GM12878 (cell line): ENCODE measurements around the gene LRRC45. TPM values are rescaled to one million over a fixed set of nuclear protein-coding genes. Genes with fewer than 3 reads are reported as not detected.

Experiments used
- ATAC-seq: fragments of 200-7000 bp; cut with Tn5 transposase; 3 replicates; pipeline ENCODE4 v1.9.1; 2020; ENCODE audit warnings: mild to moderate bottlenecking, moderate library complexity
- BruUV-seq: library from RNA; stranded (reverse); fragments of 400-500 nt; replicated peaks from 2 replicates; lab custom pipeline; 2021; lab: Mats Ljungman, UMichigan
- CTCF ChIA-PET: fragments of 300-600 bp; sonication (Branson Sonifier 250); formaldehyde crosslinking; extraction: SDS; loops from one replicate; lab custom pipeline; 2021; ENCODE audit warnings: inconsistent platforms; lab: Yijun Ruan, JAX
- POLR2A ChIA-PET: fragments of 350-600 bp; formaldehyde crosslinking; extraction: SDS; loops from one replicate; lab custom pipeline; 2021; ENCODE audit warnings: inconsistent platforms; lab: Charles Lee
- RAD21 ChIA-PET: fragments of 300-600 bp; sonication (Branson Sonifier 250); formaldehyde crosslinking; loops from one replicate; lab custom pipeline; 2023; ENCODE audit warnings: antibody characterized with exemption; ENCODE audit not compliant: unreplicated experiment; lab: Charles Lee
- SMC1A ChIA-PET: fragments of 300-600 bp; sonication (Branson Sonifier 250); formaldehyde crosslinking; loops from one replicate; lab custom pipeline; 2023; ENCODE audit not compliant: unreplicated experiment, uncharacterized antibody; lab: Charles Lee
- DNase-seq: peaks from one replicate; pipeline ENCODE4 v3.0.0-alpha.2; 2011; ENCODE audit warnings: low read depth, low spot score
- FAIRE-seq: peaks from 3 replicates; lab custom pipeline; 2011; peaks lifted over from hg19 to GRCh38; lab: Jason Lieb, UNC
- H2AFZ ChIP-seq: 2 replicates; pipeline ENCODE4 v1.6.0; 2011; ENCODE audit warnings: low read depth, low read length, control low read depth; ENCODE audit not compliant: control insufficient read depth
- H3K27ac ChIP-seq: 2 replicates; pipeline ENCODE4 v1.5.1; 2011; ENCODE audit warnings: control low read depth; ENCODE audit not compliant: control insufficient read depth, insufficient read depth
- H3K27me3 ChIP-seq, 2 experiments: replicated peaks in 1 of 2; 2 replicates each; pipeline versions ENCODE4 v1.6.0 to v1.6.1; 2011; ENCODE audit warnings: low read length in 1 of 2; ENCODE audit not compliant: control insufficient read depth in 2 of 2, insufficient read depth in 2 of 2
- H3K36me3 ChIP-seq, 2 experiments: 2 replicates each; pipeline ENCODE4 v1.5.1; 2011; ENCODE audit warnings: low read length in 1 of 2; ENCODE audit not compliant: control insufficient read depth in 2 of 2, insufficient read depth in 2 of 2
- H3K4me1 ChIP-seq: 2 replicates; pipeline ENCODE4 v1.6.1; 2011; ENCODE audit warnings: mild to moderate bottlenecking, low read length, moderate library complexity, mixed read lengths; ENCODE audit not compliant: control insufficient read depth, insufficient read depth
- H3K4me2 ChIP-seq: 2 replicates; pipeline ENCODE4 v1.6.0; 2011; ENCODE audit warnings: control low read depth; ENCODE audit not compliant: control insufficient read depth, insufficient read depth
- H3K4me3 ChIP-seq: fragments of 200-600 bp; sonication (generic); 2 replicates; pipeline ENCODE4 v1.5.1; 2016
- H3K79me2 ChIP-seq: 2 replicates; pipeline ENCODE4 v1.6.0; 2011; ENCODE audit warnings: low read length; ENCODE audit not compliant: control insufficient read depth, insufficient read depth
- H3K9ac ChIP-seq: 2 replicates; pipeline ENCODE4 v1.8.0; 2011; ENCODE audit warnings: low read length, control low read depth, mixed read lengths; ENCODE audit not compliant: control insufficient read depth, insufficient read depth
- H3K9me3 ChIP-seq: replicated peaks from 3 replicates; pipeline ENCODE4 v1.5.1; 2011; ENCODE audit warnings: mild to moderate bottlenecking, low read length; ENCODE audit not compliant: control insufficient read depth, insufficient read depth
- H4K20me1 ChIP-seq: 2 replicates; pipeline ENCODE4 v1.6.0; 2011; ENCODE audit not compliant: control insufficient read depth, insufficient read depth
- BHLHE40 ChIP-seq, 2 experiments: fragments of 450-650 bp in 1 of 2; IDR thresholded peaks; 2 replicates each; pipeline ENCODE4 v1.6.1; 2011 to 2017; ENCODE audit warnings: low read depth in 2 of 2, borderline replicate concordance in 1 of 2, improper control_type of control experiment in 1 of 2, low read length in 1 of 2, mild to moderate bottlenecking in 1 of 2
- CBFB ChIP-seq: IDR thresholded peaks from 2 replicates; pipeline ENCODE4 v1.6.1; 2016; ENCODE audit warnings: antibody characterized with exemption, low read depth
- CBX3 ChIP-seq: fragments of 200-600 bp; sonication (generic); IDR thresholded peaks from 2 replicates; pipeline ENCODE4 v1.6.1; 2016; ENCODE audit warnings: low read depth, borderline replicate concordance
- CEBPB ChIP-seq, 2 experiments: fragments of 150-350 bp in 1 of 2; IDR thresholded peaks; 2 replicates each; pipeline ENCODE4 v1.6.1; 2012 to 2014; ENCODE audit warnings: low read depth in 2 of 2, low read length in 2 of 2, borderline replicate concordance in 1 of 2, inconsistent platforms in 1 of 2
- CREM ChIP-seq: IDR thresholded peaks from 2 replicates; pipeline ENCODE4 v1.6.1; 2014; ENCODE audit warnings: antibody characterized with exemption, low read depth
- HDGF ChIP-seq: fragments of 450-650 bp; IDR thresholded peaks from 2 replicates; pipeline ENCODE4 v1.6.1; 2016; ENCODE audit warnings: antibody characterized with exemption
- NBN ChIP-seq: fragments of 450-650 bp; IDR thresholded peaks from 2 replicates; pipeline ENCODE4 v1.6.1; 2016
- NFYA ChIP-seq: IDR thresholded peaks from 2 replicates; pipeline ENCODE4 v1.6.1; 2011; ENCODE audit warnings: low read depth, mild to moderate bottlenecking, low read length, improper control_type of control experiment, borderline replicate concordance
- POLR2AphosphoS2 ChIP-seq: IDR thresholded peaks from 2 replicates; pipeline ENCODE4 v1.6.1; 2011; ENCODE audit warnings: low read depth, mild to moderate bottlenecking, low read length, improper control_type of control experiment, moderate library complexity
- RBBP5 ChIP-seq: fragments of 200-600 bp; sonication (generic); conservative IDR thresholded peaks from 2 replicates; pipeline ENCODE4 v1.6.1; 2016
- SIX5 ChIP-seq: IDR thresholded peaks from 2 replicates; pipeline ENCODE4 v1.6.1; 2011; ENCODE audit warnings: mild to moderate bottlenecking, low read depth, low read length, moderate library complexity; ENCODE audit not compliant: severe bottlenecking
- ZNF24 ChIP-seq: fragments of 450-650 bp; IDR thresholded peaks from 2 replicates; pipeline ENCODE4 v1.6.1; 2017; ENCODE audit warnings: antibody characterized with exemption, mild to moderate bottlenecking
- WGBS: methylation state at CpG from one replicate; pipeline ENCODE4 v1.1.6; 2016; ENCODE audit warnings: low lambda C conversion rate; ENCODE audit not compliant: insufficient replicate concordance, insufficient coverage; ENCODE audit errors: missing lambda C conversion rate; 5-methylcytosine and 5-hydroxymethylcytosine counted together
- in situ Hi-C: fragments of 300-500 bp; cut with MboI; formaldehyde crosslinking; loops from 9 replicates; pipeline ENCODE4 v1.14.3; 2018; ENCODE audit warnings: mixed read lengths
- intact Hi-C: fragments of 100-400 bp; cut with micrococcal nuclease; formaldehyde crosslinking; loops from one replicate; pipeline ENCODE4 v1.14.2; 2022; ENCODE audit not compliant: unreplicated experiment
- polyA plus RNA-seq, 11 experiments: library from polyadenylated mRNA; depleted of rRNA in 4 of 11; unstranded in 6 of 11; stranded (reverse) in 5 of 11; fragments of >200 nt; fragmentation: Nextera tagmentation in 4 of 11; fragmentation: Illumina TruSeq in 1 of 11; extraction: Ambion mirVana in 4 of 11; extraction: Trizol in 1 of 11; gene quantifications; 1 replicate in 1 of 11; 2 replicates in 10 of 11; pipeline versions ENCODE4 v1.2.1 to v1.2.3, GENCODE V29; 2011 to 2016; ENCODE audit warnings: inconsistent platforms in 2 of 11, missing spikeins in 2 of 11, low read depth in 1 of 11
- total RNA-seq, 4 experiments: library from RNA; depleted of rRNA in 3 of 4; stranded (reverse); fragments of >200 nt in 3 of 4; fragmentation: Illumina TruSeq in 1 of 4; extraction: Trizol in 1 of 4; gene quantifications; 2 replicates each; pipeline versions ENCODE4 v1.2.1 to v1.2.3, GENCODE V29; 2013 to 2021
- TF ChIP-seq, protein P1 (sequence below): IDR thresholded peaks from 2 replicates; pipeline ENCODE4 v1.6.1; 2012; ENCODE audit warnings: low read depth, low read length, improper control_type of control experiment
- TF ChIP-seq, protein P2 (sequence below): IDR thresholded peaks from 2 replicates; pipeline ENCODE4 v1.6.1; 2012; ENCODE audit warnings: low read depth, low read length, improper control_type of control experiment
- TF ChIP-seq, protein P3 (sequence below): IDR thresholded peaks from 2 replicates; pipeline ENCODE4 v1.6.1; 2011; ENCODE audit warnings: low read depth, mild to moderate bottlenecking, low read length, moderate library complexity, borderline replicate concordance; ENCODE audit errors: extremely low read depth

LRRC45 gene
- total and polyA plus RNA-seq, 10 of the 15 experiments (the other 5 are each of a cell fraction or from before 2014, with no cell fraction given) = 0.03 to 27.7 (median 10.4) TPM

DNA sequence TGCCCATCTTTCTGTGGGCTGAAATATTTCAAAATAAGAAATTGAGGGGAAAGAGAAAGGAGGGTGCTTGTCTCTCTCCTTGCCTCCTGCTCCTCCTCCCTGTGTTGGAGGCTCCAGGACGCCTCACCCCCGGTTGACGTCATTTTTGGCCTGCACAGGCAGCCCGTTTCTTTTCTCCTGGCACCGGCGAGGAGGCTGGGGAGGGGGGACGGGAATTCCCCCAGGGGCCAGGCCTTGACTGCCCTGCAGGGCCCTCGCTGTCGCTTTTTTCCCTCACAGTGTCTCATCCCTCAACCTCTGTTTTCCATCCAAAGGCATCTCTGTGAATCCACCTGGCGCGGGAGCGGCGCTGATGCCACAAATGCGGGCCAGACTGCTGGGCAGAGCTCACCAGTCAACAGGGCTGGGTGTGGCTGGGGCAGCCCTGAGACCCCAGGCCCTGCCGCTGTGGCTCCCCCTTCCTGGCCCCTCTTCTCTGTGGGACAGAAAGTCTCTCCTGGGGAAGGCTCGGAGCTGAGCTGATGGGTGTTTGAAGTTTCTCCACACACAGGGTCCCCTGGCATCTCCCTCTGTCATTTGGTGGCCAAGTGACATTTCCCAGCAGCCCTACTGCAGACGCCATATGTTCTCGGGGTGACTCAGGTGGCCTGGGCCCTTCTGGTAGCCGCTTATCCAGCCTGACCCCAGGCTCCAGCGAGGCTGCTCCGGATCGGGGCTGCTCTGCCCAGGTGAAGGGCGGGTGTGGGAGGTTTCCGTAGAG lies 16.5 kb upstream of the LRRC45 start:
- RAD21 ChIA-PET = no interaction called here
- H3K36me3 ChIP-seq = no peaks in the 10 kb centered on the region
- intact Hi-C loops (no loop called here), in situ Hi-C loops (no loop called here)
- FAIRE-seq = no peak
- no peaks in the 10 kb centered on the region for H4K20me1 ChIP-seq
- TF ChIP-seq HDGF (no peak), CBFB (no peak), ZNF24 (no peak), NBN (no peak), BHLHE40 (IDR thresholded peaks at IDR 0.05; ENCODE audit: borderline replicate concordance in 1 of 2, low read depth in 2 of 2, low read length in 1 of 2) (no peak), SIX5 (no peak), POLR2AphosphoS2 (no peak), CREM (no peak), NFYA (no peak), RBBP5 (no peak), CBX3 (no peak), CEBPB (IDR thresholded peaks at IDR 0.05; ENCODE audit: borderline replicate concordance in 1 of 2, low read depth in 2 of 2, low read length in 2 of 2) (no peak)
- TF ChIP-seq, protein P1, sequence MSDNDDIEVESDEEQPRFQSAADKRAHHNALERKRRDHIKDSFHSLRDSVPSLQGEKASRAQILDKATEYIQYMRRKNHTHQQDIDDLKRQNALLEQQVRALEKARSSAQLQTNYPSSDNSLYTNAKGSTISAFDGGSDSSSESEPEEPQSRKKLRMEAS = no peak
- TF ChIP-seq, protein P2, sequence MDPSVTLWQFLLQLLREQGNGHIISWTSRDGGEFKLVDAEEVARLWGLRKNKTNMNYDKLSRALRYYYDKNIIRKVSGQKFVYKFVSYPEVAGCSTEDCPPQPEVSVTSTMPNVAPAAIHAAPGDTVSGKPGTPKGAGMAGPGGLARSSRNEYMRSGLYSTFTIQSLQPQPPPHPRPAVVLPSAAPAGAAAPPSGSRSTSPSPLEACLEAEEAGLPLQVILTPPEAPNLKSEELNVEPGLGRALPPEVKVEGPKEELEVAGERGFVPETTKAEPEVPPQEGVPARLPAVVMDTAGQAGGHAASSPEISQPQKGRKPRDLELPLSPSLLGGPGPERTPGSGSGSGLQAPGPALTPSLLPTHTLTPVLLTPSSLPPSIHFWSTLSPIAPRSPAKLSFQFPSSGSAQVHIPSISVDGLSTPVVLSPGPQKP = no peak
- TF ChIP-seq, protein P3, sequence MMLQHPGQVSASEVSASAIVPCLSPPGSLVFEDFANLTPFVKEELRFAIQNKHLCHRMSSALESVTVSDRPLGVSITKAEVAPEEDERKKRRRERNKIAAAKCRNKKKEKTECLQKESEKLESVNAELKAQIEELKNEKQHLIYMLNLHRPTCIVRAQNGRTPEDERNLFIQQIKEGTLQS = no peak
- H3K4me3 ChIP-seq = no peak overlapping the region
- no peak overlapping the region for H3K9ac ChIP-seq
- no peaks in the 10 kb centered on the region for H3K27me3 ChIP-seq
- no peaks in the 10 kb centered on the region for H3K4me1 ChIP-seq
- no peak overlapping the region for H2AFZ ChIP-seq
- no peaks in the 10 kb centered on the region for H3K79me2 ChIP-seq
- SMC1A ChIA-PET = no interaction called here
- H3K27ac ChIP-seq = no peak overlapping the region
- no peak for ATAC-seq
- H3K4me2 ChIP-seq = no peak overlapping the region
- H3K9me3 ChIP-seq = no peaks in the 10 kb centered on the region
- whole genome bisulfite sequencing = 80% methylated on average over 22 of the region's 24 CpGs
- CTCF ChIA-PET = no interaction called here
- POLR2A ChIA-PET = no interaction called here
- no TSS peak for BruUV-seq
- no peak for DNase-seq
